H1 (cell line): ENCODE data around the gene RNF10. TPM values are rescaled to one million over a fixed set of nuclear protein-coding genes. Genes with fewer than 3 reads are reported as not detected.

Source experiments
- HDAC2 ChIP-seq, 2 experiments: fragments of 300-600 bp in 1 of 2; sonication (generic) in 1 of 2; IDR thresholded peaks; 2 replicates each; pipeline ENCODE4 v1.6.1; 2011 to 2012; ENCODE audit warnings: low read depth in 2 of 2, low read length in 2 of 2, mild to moderate bottlenecking in 2 of 2, moderate library complexity in 2 of 2, borderline replicate concordance in 1 of 2, inconsistent platforms in 1 of 2
- JUND ChIP-seq: IDR thresholded peaks from 2 replicates; pipeline ENCODE4 v1.6.1; 2011; ENCODE audit warnings: mild to moderate bottlenecking, improper control_type of control experiment, low read length
- POLR2A ChIP-seq, 2 experiments: IDR thresholded peaks; 1 replicate in 1 of 2; 2 replicates in 1 of 2; pipeline ENCODE4 v1.6.1; 2011; ENCODE audit warnings: low read depth in 2 of 2, low read length in 2 of 2, mild to moderate bottlenecking in 2 of 2; ENCODE audit errors: control extremely low read depth in 1 of 2
- SIX5 ChIP-seq: IDR thresholded peaks from 2 replicates; pipeline ENCODE4 v1.6.1; 2011; ENCODE audit warnings: mild to moderate bottlenecking, low read depth, low read length
- TAF7 ChIP-seq: optimal IDR thresholded peaks from 2 replicates; pipeline ENCODE3; 2011; ENCODE audit warnings: low read depth, mild to moderate bottlenecking, inconsistent platforms, low read length, moderate library complexity, borderline replicate concordance
- polyA plus RNA-seq, 7 experiments: library from polyadenylated mRNA; depleted of rRNA in 3 of 7; stranded (reverse) in 5 of 7; unstranded in 2 of 7; fragments of >200 nt in 5 of 7; fragments of 200-250 nt in 2 of 7; gene quantifications; 1 replicate in 5 of 7; 2 replicates in 1 of 7; 4 replicates in 1 of 7; pipeline versions ENCODE4 v1.2.1 to v1.2.3, GENCODE V29; 2011 to 2013; ENCODE audit warnings: missing spikeins in 2 of 7, mixed read lengths in 2 of 7
- total RNA-seq: library from RNA; stranded (reverse); fragmentation: NEBNext Ultra II Directional; extraction: Animal tissue kit (Norgen Biotek cat#: 25700); gene quantifications from 2 replicates; pipeline ENCODE4 v1.2.1, GENCODE V29; 2021

The RNF10 gene
- total and polyA plus RNA-seq, 2 of the 8 experiments (the other 6 are each of a cell fraction or from before 2014, with no cell fraction given) = 71.6 to 171 TPM

- peak; percentile 50 for TF ChIP-seq TAF7
- TF ChIP-seq HDAC2 (IDR thresholded peaks at IDR 0.05; ENCODE audit: borderline replicate concordance in 1 of 2, low read depth in 2 of 2, low read length in 2 of 2) = no peak; a peak in 1 of 4 replicates
- TF ChIP-seq SIX5 = no peak
- peak in 1 of 2 experiments; percentile 42; a peak in 1 of 3 replicates for TF ChIP-seq POLR2A (IDR thresholded peaks at IDR 0.05; ENCODE audit: control extremely low read depth in 1 of 2, low read depth in 2 of 2, low read length in 2 of 2)
- TF ChIP-seq JUND = peak; percentile 36; the same call in 1 of the 2 replicates
- TF ChIP-seq, all 59 proteins: peak for 7
Measured at GRCh38 chr12:120534703-120535655, 823 bp downstream of the RNF10 start (continued).
